Measurements from ENCODE around the gene TTC13.

The TTC13 gene

DNA sequence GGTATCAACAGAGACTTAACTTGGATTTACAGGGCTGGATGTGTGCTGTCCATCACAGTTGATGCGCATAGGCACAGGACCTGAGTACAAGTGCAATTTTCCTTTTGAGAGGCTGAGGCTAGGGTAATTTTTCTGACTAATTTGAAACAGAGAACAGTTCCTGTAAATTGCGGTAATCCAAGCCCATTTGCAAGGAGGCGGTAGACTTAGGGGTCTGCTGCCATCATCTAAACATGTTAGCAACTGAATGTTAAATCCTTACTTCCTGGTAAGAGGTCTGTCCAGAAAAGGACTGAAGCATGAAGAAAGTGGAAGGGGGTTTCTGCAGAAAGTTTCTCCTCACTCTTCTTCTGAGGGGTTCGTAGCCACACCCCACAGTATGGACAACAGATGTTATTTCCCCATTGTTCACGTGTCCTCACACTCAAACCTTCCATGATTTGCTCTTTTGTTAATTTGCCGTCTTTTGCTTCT is 86.6 kb downstream of the TTC13 start:
- no peaks in the 10 kb centered on the region for H3K79me2 ChIP-seq (ENCODE audit: insufficient read depth, low read depth)
- no peaks in the 10 kb centered on the region for H3K4me1 ChIP-seq (ENCODE audit: low read depth, poor library complexity, severe bottlenecking)
- H4K20me1 ChIP-seq (ENCODE audit: insufficient read depth), result no peaks in the 10 kb centered on the region
- H3K27me3 ChIP-seq (ENCODE audit: insufficient read depth, low read depth), result no peaks in the 10 kb centered on the region
- H3K9ac ChIP-seq, result no peak overlapping the region
- H3K4me2 ChIP-seq, result no peak overlapping the region
- no peaks in the 10 kb centered on the region for H3K36me3 ChIP-seq (ENCODE audit: insufficient read depth)
- TF ChIP-seq, protein P1, sequence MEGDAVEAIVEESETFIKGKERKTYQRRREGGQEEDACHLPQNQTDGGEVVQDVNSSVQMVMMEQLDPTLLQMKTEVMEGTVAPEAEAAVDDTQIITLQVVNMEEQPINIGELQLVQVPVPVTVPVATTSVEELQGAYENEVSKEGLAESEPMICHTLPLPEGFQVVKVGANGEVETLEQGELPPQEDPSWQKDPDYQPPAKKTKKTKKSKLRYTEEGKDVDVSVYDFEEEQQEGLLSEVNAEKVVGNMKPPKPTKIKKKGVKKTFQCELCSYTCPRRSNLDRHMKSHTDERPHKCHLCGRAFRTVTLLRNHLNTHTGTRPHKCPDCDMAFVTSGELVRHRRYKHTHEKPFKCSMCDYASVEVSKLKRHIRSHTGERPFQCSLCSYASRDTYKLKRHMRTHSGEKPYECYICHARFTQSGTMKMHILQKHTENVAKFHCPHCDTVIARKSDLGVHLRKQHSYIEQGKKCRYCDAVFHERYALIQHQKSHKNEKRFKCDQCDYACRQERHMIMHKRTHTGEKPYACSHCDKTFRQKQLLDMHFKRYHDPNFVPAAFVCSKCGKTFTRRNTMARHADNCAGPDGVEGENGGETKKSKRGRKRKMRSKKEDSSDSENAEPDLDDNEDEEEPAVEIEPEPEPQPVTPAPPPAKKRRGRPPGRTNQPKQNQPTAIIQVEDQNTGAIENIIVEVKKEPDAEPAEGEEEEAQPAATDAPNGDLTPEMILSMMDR (conservative IDR thresholded peaks at IDR 0.05; ENCODE audit: low read depth, low read length), result no peak
- no peak overlapping the region for H3K4me3 ChIP-seq (IDR thresholded peaks at IDR 0.05; ENCODE audit: insufficient read depth, low read depth, low read length)
- no peak overlapping the region for H3K27ac ChIP-seq
- no peak overlapping the region for H2AFZ ChIP-seq (ENCODE audit: low read depth)

DNA sequence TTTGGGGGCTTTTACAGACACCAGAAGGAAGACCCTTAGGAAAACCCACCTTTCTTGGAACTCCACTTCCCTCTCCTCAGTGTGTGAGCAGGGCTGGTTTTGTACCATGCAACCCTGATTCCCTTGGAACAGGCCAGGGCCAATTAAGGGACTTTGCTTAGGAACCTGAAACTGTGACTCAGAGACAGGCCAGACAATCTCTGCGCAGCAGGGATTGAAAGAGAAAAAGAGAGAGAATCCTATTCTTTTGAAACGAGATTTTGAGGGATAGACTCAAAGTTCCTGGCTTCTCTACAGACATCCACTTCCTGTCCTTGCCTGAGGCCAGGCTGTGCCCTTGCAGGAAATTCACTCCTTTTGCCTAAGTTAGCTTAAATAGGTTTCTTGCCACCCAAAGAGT is 87.2 kb downstream of the TTC13 start:
- TF ChIP-seq, protein P1 (conservative IDR thresholded peaks at IDR 0.05; ENCODE audit: low read depth, low read length), result no peak
- Histone ChIP-seq H3K4me1 (ENCODE audit: low read depth, poor library complexity, severe bottlenecking) (no peaks in the 10 kb centered on the region), H3K79me2 (ENCODE audit: insufficient read depth, low read depth) (no peaks in the 10 kb centered on the region), H3K4me3 (IDR thresholded peaks at IDR 0.05; ENCODE audit: insufficient read depth, low read depth, low read length) (no peak overlapping the region), H2AFZ (ENCODE audit: low read depth) (no peak overlapping the region), H3K4me2 (no peak overlapping the region), H3K36me3 (ENCODE audit: insufficient read depth) (no peaks in the 10 kb centered on the region), H3K27ac (no peak overlapping the region), H3K9ac (no peak overlapping the region), H4K20me1 (ENCODE audit: insufficient read depth) (no peaks in the 10 kb centered on the region), H3K27me3 (ENCODE audit: insufficient read depth, low read depth) (no peaks in the 10 kb centered on the region)

DNA sequence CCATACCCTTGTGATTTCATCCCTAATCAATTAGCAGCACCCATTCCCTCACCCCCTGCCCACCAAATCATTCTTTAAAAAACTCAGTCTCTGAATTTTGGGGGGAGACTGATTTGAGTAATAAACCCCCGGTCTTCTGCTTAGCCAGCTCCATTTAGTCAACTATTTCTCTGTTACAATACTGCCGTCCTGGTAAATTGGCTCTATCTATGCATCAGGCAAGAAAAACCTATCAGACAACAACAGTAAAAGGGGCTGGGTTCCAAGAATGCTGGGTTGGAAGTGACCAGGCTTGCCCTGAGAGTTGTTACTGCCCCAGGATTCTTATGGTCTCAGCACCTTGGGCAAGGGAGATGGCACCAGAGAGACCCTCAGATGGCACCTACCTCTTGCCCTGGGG is 94.0 kb downstream of the TTC13 start:
- H3K36me3 ChIP-seq (ENCODE audit: insufficient read depth), result no peaks in the 10 kb centered on the region
- no peak overlapping the region for H3K4me2 ChIP-seq
- TF ChIP-seq, protein P1 (conservative IDR thresholded peaks at IDR 0.05; ENCODE audit: low read depth, low read length), result no peak
- H4K20me1 ChIP-seq (ENCODE audit: insufficient read depth), result no peaks in the 10 kb centered on the region
- H3K9ac ChIP-seq, result no peak overlapping the region
- H3K4me1 ChIP-seq (ENCODE audit: low read depth, poor library complexity, severe bottlenecking), result no peaks in the 10 kb centered on the region
- no peak overlapping the region for H2AFZ ChIP-seq (ENCODE audit: low read depth)
- no peak overlapping the region for H3K27ac ChIP-seq
- H3K79me2 ChIP-seq (ENCODE audit: insufficient read depth, low read depth), result no peaks in the 10 kb centered on the region
- no peaks in the 10 kb centered on the region for H3K27me3 ChIP-seq (ENCODE audit: insufficient read depth, low read depth)
- no peak overlapping the region for H3K4me3 ChIP-seq (IDR thresholded peaks at IDR 0.05; ENCODE audit: insufficient read depth, low read depth, low read length)

DNA sequence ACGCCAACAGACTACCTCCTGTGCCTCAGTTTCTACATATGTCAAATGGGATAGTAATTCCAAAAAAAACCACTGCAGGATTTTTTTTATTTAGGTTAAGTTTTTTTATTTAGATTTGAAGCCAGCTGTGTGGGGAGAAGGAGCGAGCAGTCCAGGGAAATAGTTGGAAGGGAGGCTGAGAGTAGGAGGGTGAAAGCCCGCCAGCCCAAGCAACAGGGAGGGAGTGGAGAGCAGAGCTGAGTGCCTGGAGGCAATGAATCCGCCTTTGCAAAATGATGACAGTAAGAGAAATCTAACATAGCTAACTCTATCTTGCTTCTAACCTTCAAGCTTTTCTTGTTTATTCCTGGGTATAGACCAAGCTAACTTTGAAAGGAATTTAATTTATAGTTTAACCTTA is 94.7 kb downstream of the TTC13 start:
- TF ChIP-seq, protein P1 (conservative IDR thresholded peaks at IDR 0.05; ENCODE audit: low read depth, low read length), result no peak
- Histone ChIP-seq H4K20me1 (ENCODE audit: insufficient read depth) (no peaks in the 10 kb centered on the region), H2AFZ (ENCODE audit: low read depth) (no peak overlapping the region)

More for the DNA sequence above, 94.7 kb downstream of the TTC13 start:
- Histone ChIP-seq H3K27ac (no peak overlapping the region), H3K36me3 (ENCODE audit: insufficient read depth) (no peaks in the 10 kb centered on the region), H3K27me3 (ENCODE audit: insufficient read depth, low read depth) (no peaks in the 10 kb centered on the region), H3K9ac (no peak overlapping the region), H3K4me2 (no peak overlapping the region), H3K79me2 (ENCODE audit: insufficient read depth, low read depth) (no peaks in the 10 kb centered on the region), H3K4me3 (IDR thresholded peaks at IDR 0.05; ENCODE audit: insufficient read depth, low read depth, low read length) (no peak overlapping the region), H3K4me1 (ENCODE audit: low read depth, poor library complexity, severe bottlenecking) (no peaks in the 10 kb centered on the region)

All from KMS-11 (cell line).